ENCODE measurements around the gene HSPA9. TPM values are rescaled to one million over a fixed set of nuclear protein-coding genes. Genes with fewer than 3 reads are reported as not detected.

The HSPA9 gene
- total and polyA plus RNA-seq, 7 donors = 75.1 to 244 (median 148) TPM

- H3K4me3 ChIP-seq = no peak overlapping the region
- no peaks in the 10 kb centered on the region for H3K36me3 ChIP-seq
- no peaks in the 10 kb centered on the region for H3K27me3 ChIP-seq
- no peaks in the 10 kb centered on the region for H3K9me3 ChIP-seq
- H3K4me1 ChIP-seq = peaks cover 0 to 54% (median 30%) of the 10 kb centered on the region in 4 donors
- peak overlapping the region in 1 of 4 donors; percentile 13 for H3K27ac ChIP-seq
- DNase-seq = no peak
- WGBS, 2 donors = 37 to 66% methylated on average over 4 of the region's 4 CpGs
- intact Hi-C loops (cut with DNase I) = no loop called here
- TF ChIP-seq POLR2AphosphoS5 (IDR thresholded peaks at IDR 0.05) (no peak), POLR2A (IDR thresholded peaks at IDR 0.05) (no peak)
These were observed 38.4 kb downstream of the HSPA9 start for GRCh38 chr5:138536665-138537315.

GRCh38 chr5:138536215-138536614 is 39.0 kb downstream of the HSPA9 start:
- H3K27ac ChIP-seq = no peak overlapping the region

GRCh38 chr5:138533973-138534941 is 40.9 kb downstream of the HSPA9 start:
- H3K36me3 ChIP-seq = peaks cover 0 to 2% (median 0%) of the 10 kb centered on the region in 4 donors
- no peaks in the 10 kb centered on the region for H3K9me3 ChIP-seq
- 90% methylated on average over 5 of the region's 5 CpGs for WGBS, 2 donors
- TF ChIP-seq POLR2A (IDR thresholded peaks at IDR 0.05) = no peak
- TF ChIP-seq CTCF (IDR thresholded peaks at IDR 0.05) = no peak
- no peak for TF ChIP-seq EP300 (IDR thresholded peaks at IDR 0.05)
- TF ChIP-seq POLR2AphosphoS5 (IDR thresholded peaks at IDR 0.05) = no peak
- DNase-seq = no peak
- H3K4me1 ChIP-seq = peaks cover 0 to 37% (median 13%) of the 10 kb centered on the region in 4 donors
- H3K27ac ChIP-seq = no peak overlapping the region
- no peak overlapping the region for H3K4me3 ChIP-seq
- H3K27me3 ChIP-seq = no peaks in the 10 kb centered on the region
- intact Hi-C loops (cut with DNase I) = no loop called here

More at GRCh38 chr5:138536215-138536614, 39.0 kb downstream of the HSPA9 start:
- Histone ChIP-seq H3K9me3 (no peaks in the 10 kb centered on the region), H3K36me3 (no peaks in the 10 kb centered on the region), H3K4me1 (peaks cover 0 to 48% (median 25%) of the 10 kb centered on the region in 4 donors), H3K27me3 (no peaks in the 10 kb centered on the region), H3K4me3 (no peak overlapping the region)
- intact Hi-C loops (cut with DNase I) = no loop called here
- 58 to 84% methylated on average over 2 of the region's 2 CpGs for WGBS, 2 donors
- DNase-seq = no peak
- TF ChIP-seq CTCF (IDR thresholded peaks at IDR 0.05) (no peak), POLR2A (IDR thresholded peaks at IDR 0.05) (no peak)

- Histone ChIP-seq H3K27me3 (no peaks in the 10 kb centered on the region), H3K27ac (no peak overlapping the region), H3K4me1 (peaks cover 0 to 17% (median 7%) of the 10 kb centered on the region in 4 donors), H3K36me3 (peaks cover 0 to 7% (median 0%) of the 10 kb centered on the region in 4 donors), H3K9me3 (no peaks in the 10 kb centered on the region), H3K4me3 (no peak overlapping the region)
- WGBS, 2 donors = 94 to 96% methylated on average over 8 of the region's 8 CpGs
- TF ChIP-seq EP300 (IDR thresholded peaks at IDR 0.05) = no peak
- no peak for TF ChIP-seq POLR2A (IDR thresholded peaks at IDR 0.05)
- TF ChIP-seq POLR2AphosphoS5 (IDR thresholded peaks at IDR 0.05) = no peak
- DNase-seq = no peak
- intact Hi-C loops (cut with DNase I) = no loop called here
These were observed 45.4 kb downstream of the HSPA9 start for GRCh38 chr5:138529812-138530211.

- Histone ChIP-seq H3K36me3 (peaks cover 0 to 7% (median 0%) of the 10 kb centered on the region in 4 donors), H3K9me3 (no peaks in the 10 kb centered on the region), H3K27ac (no peak overlapping the region), H3K4me3 (no peak overlapping the region), H3K4me1 (peaks cover 0 to 9% (median 7%) of the 10 kb centered on the region in 4 donors), H3K27me3 (no peaks in the 10 kb centered on the region)
- no peak for TF ChIP-seq POLR2AphosphoS5 (IDR thresholded peaks at IDR 0.05)
- no peak for TF ChIP-seq CTCF (IDR thresholded peaks at IDR 0.05)
- no peak for TF ChIP-seq POLR2A (IDR thresholded peaks at IDR 0.05)
- TF ChIP-seq EP300 (IDR thresholded peaks at IDR 0.05) = no peak
- intact Hi-C loops (cut with DNase I) = no loop called here
- WGBS, 2 donors = 62 to 83% methylated on average over 7 of the region's 7 CpGs
- DNase-seq = no peak
These were observed 46.3 kb downstream of the HSPA9 start for GRCh38 chr5:138528744-138529469.

Data from sigmoid colon (tissue), 7 donors.